D721Med (cell line): Measurements from ENCODE around the gene ELOVL5.

ENCODE experiments used
- DNase-seq: peaks from one replicate; pipeline ENCODE4 v3.0.0; 2011; ENCODE audit warnings: low spot score; ENCODE audit not compliant: insufficient read length
- FAIRE-seq: peaks from 2 replicates; lab custom pipeline; 2011; peaks lifted over from hg19 to GRCh38; lab: Jason Lieb, UNC
- TF ChIP-seq, protein P1 (sequence below): IDR thresholded peaks from 2 replicates; pipeline ENCODE4 v1.5.1; 2012; ENCODE audit warnings: mild to moderate bottlenecking, control low read depth; ENCODE audit not compliant: insufficient read depth; ENCODE audit errors: missing control alignments

Gene ELOVL5

DNA sequence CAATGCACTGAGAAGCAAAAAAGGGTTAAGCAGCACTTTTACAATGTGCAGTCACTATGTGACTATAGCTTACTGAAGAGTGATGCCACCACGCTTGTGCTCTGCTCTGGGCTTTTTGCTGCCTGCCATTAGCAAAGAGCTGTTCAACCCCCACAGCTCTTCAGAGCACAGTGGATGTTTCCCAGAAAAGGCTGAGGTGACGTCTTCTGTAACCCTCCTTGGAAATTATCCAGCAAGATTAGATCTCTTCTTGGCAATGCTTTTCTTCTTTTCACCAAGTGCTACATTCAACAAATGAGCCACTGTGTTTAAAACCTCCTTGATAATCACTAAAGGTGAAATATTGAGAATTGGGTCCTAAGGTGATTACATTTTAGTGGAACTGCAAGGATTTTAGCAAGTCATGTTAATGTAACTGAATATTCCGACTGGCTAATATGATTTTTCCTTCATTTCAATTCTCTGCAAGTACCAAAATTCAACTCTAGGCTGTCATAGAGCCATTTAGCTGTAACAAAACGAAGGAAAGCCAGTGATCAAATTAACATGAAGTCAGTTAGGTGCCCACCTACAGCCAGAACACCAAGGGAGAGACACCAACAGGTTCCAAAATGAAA, 34.9 kb downstream of the ELOVL5 start:
- TF ChIP-seq, protein P1, sequence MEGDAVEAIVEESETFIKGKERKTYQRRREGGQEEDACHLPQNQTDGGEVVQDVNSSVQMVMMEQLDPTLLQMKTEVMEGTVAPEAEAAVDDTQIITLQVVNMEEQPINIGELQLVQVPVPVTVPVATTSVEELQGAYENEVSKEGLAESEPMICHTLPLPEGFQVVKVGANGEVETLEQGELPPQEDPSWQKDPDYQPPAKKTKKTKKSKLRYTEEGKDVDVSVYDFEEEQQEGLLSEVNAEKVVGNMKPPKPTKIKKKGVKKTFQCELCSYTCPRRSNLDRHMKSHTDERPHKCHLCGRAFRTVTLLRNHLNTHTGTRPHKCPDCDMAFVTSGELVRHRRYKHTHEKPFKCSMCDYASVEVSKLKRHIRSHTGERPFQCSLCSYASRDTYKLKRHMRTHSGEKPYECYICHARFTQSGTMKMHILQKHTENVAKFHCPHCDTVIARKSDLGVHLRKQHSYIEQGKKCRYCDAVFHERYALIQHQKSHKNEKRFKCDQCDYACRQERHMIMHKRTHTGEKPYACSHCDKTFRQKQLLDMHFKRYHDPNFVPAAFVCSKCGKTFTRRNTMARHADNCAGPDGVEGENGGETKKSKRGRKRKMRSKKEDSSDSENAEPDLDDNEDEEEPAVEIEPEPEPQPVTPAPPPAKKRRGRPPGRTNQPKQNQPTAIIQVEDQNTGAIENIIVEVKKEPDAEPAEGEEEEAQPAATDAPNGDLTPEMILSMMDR = no peak
- DNase-seq = no peak
- no peak for FAIRE-seq

- FAIRE-seq (no peak), DNase-seq (no peak)
- TF ChIP-seq, protein P1 = no peak
Observed at GRCh38 chr6:53312355-53312754, 36.4 kb downstream of the ELOVL5 start.

- no peak for FAIRE-seq
Observed at GRCh38 chr6:53311586-53311935, 37.2 kb downstream of the ELOVL5 start.

GRCh38 chr6:53310771-53311585, 37.8 kb downstream of the ELOVL5 start:
- FAIRE-seq (no peak), DNase-seq (no peak)
- TF ChIP-seq, protein P1 = no peak

More at GRCh38 chr6:53311586-53311935, 37.2 kb downstream of the ELOVL5 start:
- no peak for DNase-seq
- TF ChIP-seq, protein P1 = no peak

DNA sequence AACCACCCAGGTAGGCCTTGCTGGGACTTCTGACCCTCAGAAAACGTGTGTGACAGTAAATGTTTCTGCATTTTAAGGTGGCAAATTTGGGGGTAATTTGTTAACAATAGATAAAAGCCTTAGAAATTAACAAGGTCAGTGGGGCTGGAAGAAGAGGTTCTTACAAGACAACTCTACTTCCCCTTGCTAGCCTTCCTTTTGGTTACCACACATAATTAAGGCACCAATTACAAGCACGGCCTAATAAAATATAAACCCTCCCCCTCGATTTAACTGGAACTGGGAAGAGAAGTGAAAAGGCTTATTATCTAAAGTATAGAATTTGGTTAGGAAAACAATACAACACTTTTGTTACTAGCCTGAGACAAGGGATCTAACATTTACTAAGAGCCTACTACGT, 38.8 kb downstream of the ELOVL5 start:
- FAIRE-seq = no peak
- no peak for DNase-seq
- TF ChIP-seq, protein P1 = no peak

- DNase-seq = no peak
- no peak for FAIRE-seq
- TF ChIP-seq, protein P1 = no peak
Observed at GRCh38 chr6:53309059-53309900, 39.5 kb downstream of the ELOVL5 start.
